GM12864 (cell line): ENCODE data around the gene PXDN.
"Not testable (repeated sequence)": the region's sequence is repeated elsewhere in the genome, so short reads cannot be mapped to it uniquely, and the experiment has no call there.

Experiments
- DNase-seq: peaks from one replicate; pipeline ENCODE4 v3.0.0-alpha.2; 2011; ENCODE audit warnings: low read depth
- H3K4me3 ChIP-seq: 2 replicates; pipeline ENCODE4 v1.5.1; 2011; ENCODE audit warnings: mild to moderate bottlenecking, low read depth, low read length, control low read depth
- CTCF ChIP-seq: IDR thresholded peaks from 2 replicates; pipeline ENCODE4 v1.5.1; 2011; ENCODE audit warnings: low read depth, mild to moderate bottlenecking, moderate library complexity, low read length, control low read depth, inconsistent platforms; ENCODE audit errors: missing control alignments

Gene PXDN

DNA sequence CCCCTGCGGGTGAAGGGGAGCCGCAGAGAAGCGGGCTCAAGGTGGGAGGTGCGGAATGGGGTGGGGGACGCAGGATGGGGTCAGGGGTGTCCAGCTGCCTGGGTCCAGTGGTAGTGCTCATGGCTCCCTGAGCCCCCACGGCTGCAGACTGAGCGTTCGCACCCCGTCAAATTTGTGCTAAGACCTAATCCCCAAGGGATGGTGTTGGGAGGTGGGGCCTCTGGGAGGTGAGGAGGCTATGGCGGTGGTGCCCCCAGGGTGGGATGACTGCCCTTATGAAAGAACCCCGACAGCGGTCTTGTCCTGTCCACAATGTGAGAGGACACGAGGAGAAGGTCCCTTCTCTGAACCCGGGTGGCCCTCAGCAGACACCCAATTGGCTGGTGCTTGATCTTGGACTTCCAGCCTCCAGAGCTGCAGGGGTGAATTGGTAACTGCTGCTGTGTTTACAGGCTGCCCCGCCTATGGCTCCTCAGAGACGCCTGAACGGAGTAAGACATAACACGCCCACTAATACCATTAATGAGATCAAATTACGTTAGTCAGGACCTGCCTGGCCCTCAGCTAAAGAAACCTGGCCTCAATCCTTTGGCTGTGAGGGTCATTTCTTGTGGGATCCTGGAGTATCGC, 42.6 kb downstream of the PXDN start:
- no peak for DNase-seq
- H3K4me3 ChIP-seq, result no peak overlapping the region
- TF ChIP-seq CTCF, result no peak

- TF ChIP-seq CTCF, result no peak
- no peak for DNase-seq
- H3K4me3 ChIP-seq, result no peak overlapping the region
These were observed 43.3 kb downstream of the PXDN start for GRCh38 chr2:1701020-1701419.

DNA sequence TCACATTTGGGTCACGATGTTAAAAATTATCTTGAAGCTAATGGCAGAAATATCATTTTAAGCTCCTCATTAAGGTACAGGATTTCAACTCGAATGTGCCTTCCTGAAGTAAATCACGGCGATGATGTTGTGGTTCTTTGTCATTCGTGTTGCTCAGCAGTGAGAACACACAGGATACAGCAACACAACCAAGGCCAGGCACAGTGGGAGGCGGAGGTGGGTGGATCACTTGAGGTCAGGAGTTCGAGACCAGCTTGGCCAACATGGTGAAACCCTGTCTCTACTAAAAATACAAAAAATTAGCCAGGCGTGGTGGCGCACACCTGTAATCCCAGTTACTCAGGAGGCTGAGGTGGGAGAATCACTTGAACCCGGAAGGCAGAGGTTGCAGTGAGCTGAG, 43.9 kb downstream of the PXDN start:
- not testable (repeated sequence) for DNase-seq, H3K4me3 ChIP-seq

DNA sequence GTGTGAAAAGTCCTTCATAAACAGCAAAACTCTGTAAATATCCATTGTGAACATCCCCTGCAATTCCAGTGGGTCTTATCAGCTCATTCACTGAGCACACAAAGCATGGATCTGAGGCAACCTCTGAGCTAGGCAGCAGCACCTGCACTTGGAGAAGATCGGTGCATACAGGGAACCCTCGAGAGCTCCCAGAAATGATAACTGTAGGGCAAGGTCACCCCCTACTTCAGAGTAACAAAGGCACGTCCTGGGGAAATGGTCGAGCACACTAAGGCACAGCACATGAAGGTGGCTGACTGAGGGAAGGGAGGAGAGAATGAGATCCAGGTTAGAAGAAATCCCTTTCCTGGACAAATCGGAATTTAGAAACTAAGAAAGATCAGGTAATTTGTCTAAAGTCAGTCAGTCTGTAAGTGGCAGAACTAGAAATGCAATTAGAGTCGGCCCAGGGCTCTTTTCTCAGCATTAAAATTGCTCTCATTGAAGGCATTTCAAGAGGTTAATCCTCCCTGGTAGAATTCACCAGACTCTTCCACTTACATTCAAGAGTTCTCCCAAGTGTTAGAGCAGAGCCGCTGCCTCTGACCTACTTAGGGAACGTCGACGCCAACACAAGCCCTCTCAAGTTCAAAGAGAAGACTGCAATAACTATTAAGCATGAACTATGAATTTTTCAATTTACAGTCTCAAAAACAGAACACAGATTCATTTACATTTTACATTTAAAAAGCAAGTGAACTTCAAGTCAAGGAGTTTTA, 45.9 kb downstream of the PXDN start:
- no peak overlapping the region for H3K4me3 ChIP-seq
- no peak for TF ChIP-seq CTCF
- no peak for DNase-seq

DNA sequence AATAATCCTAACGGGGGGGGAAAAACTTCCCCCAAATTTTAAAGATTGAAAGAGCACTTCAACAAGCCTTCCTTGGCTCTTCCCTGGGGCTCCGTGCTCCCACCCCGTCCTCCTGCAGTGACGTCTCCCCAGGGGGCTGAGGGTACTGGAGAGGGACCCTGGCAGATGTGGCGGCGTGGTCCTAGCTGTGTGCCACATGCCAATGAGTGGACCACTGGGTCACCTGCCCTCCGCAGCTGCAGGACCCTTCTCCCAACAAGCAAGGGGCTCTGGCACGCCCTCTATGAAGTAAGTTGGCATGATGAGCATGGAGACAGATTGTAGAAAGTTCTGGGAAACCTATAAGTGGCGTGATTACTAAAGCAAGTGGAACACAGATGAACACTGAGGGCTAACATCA, 46.7 kb downstream of the PXDN start:
- DNase-seq, result no peak
- TF ChIP-seq CTCF, result no peak
- H3K4me3 ChIP-seq, result no peak overlapping the region

DNA sequence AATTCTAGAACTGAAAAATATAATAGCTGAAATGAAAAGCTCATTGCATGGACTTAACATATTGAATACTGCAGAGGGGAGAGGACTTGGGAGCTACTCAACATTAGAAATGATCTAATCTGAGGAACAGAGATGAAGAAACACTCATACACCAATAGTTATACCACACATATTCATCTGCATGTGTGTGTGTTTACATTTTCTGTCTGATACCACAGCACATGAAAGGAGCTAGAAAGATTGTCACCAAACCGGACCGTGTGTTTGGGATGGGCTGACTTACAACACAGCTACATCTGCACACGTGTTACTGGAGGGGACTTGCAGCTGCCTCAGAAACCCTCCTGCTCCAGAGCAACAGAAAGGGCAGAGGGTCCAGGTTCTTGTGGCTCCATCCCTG, 47.8 kb downstream of the PXDN start:
- DNase-seq, result no peak
- no peak overlapping the region for H3K4me3 ChIP-seq
- TF ChIP-seq CTCF, result no peak

DNA sequence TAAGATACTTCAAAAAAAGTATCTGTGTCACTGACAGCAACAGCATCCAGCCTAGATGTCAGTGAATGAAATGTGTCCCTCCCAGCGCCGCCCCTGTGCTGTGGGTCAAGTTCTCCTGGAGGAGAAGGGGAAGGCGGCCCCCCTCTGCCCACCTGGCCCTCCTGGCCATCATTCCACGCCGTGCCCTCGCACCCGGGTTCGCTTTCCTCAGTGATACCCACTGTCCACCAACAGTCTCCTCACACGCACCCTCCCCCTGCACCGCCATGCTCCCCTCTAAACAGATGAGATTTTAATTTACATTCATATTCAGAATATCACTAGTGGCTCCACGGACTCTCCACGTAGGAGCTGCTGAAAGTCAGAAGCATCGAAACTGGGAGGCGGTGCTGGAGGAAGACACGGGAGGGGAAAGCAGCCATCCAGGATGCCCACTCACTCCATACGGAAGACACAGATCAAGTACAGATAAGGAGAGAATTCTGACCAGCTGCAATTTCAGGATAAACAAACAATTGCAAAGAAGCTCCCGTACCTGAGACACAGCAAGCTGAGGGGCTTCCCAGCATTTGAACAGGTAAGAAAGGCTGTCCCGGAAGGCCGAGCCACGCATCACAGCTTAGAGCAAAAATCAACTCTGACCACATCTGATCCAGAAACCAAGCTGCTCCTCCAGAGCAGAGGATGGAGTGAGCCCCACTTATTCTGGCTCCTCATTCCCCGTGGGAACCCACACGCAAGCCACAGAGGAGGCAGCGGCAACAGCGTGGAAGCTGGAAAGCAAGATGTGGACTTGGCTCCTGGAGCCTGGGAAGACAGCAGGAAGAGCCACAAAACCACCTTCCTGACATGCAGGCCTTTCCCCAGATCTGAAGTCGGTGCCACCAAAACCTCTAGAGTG, 49.7 kb downstream of the PXDN start:
- H3K4me3 ChIP-seq, result no peak overlapping the region
- no peak for DNase-seq
- no peak for TF ChIP-seq CTCF
